Hepatocyte (in vitro differentiated cells): ENCODE data around the gene DUSP2. TPM values are rescaled to one million over a fixed set of nuclear protein-coding genes. Genes with fewer than 3 reads are reported as not detected.

Experiments used
- DNase-seq: peaks from one replicate; pipeline ENCODE4 v3.0.0-alpha.2; 2016; ENCODE audit warnings: low spot score
- H2AFZ ChIP-seq: fragments of 200-600 bp; sonication (generic); 2 replicates; pipeline ENCODE4 v1.6.0; 2016; ENCODE audit warnings: antibody characterized with exemption, mild to moderate bottlenecking
- H3K27ac ChIP-seq: fragments of 200-600 bp; sonication (generic); 2 replicates; pipeline ENCODE4 v1.5.1; 2016; ENCODE audit warnings: mild to moderate bottlenecking
- H3K27me3 ChIP-seq: fragments of 200-600 bp; sonication (generic); 2 replicates; pipeline ENCODE4 v1.6.1; 2016
- H3K36me3 ChIP-seq: fragments of 200-600 bp; sonication (generic); replicated peaks from 2 replicates; pipeline ENCODE4 v1.5.1; 2016; ENCODE audit warnings: low read depth; ENCODE audit not compliant: insufficient read depth
- H3K4me1 ChIP-seq: fragments of 200-600 bp; sonication (generic); 2 replicates; pipeline ENCODE4 v1.5.1; 2016; ENCODE audit warnings: mild to moderate bottlenecking, moderate library complexity; ENCODE audit not compliant: insufficient read depth
- H3K4me2 ChIP-seq: fragments of 200-600 bp; sonication (generic); 2 replicates; pipeline ENCODE4 v1.6.0; 2016
- H3K4me3 ChIP-seq: fragments of 200-600 bp; sonication (generic); 2 replicates; pipeline ENCODE4 v1.5.1; 2016; ENCODE audit warnings: mild to moderate bottlenecking
- H3K79me2 ChIP-seq: fragments of 200-600 bp; sonication (generic); 2 replicates; pipeline ENCODE4 v1.6.0; 2017; ENCODE audit warnings: mild to moderate bottlenecking
- H3K9me2 ChIP-seq: fragments of 200-600 bp; sonication (generic); replicated peaks from 2 replicates; pipeline ENCODE4 v1.6.0; 2017; ENCODE audit warnings: mild to moderate bottlenecking; ENCODE audit not compliant: insufficient read depth
- H3K9me3 ChIP-seq: fragments of 200-600 bp; sonication (generic); 2 replicates; pipeline ENCODE4 v1.5.1; 2016; ENCODE audit warnings: low read depth, mild to moderate bottlenecking
- H4K20me1 ChIP-seq: fragments of 200-600 bp; sonication (generic); 2 replicates; pipeline ENCODE4 v1.6.0; 2016; ENCODE audit warnings: mild to moderate bottlenecking; ENCODE audit not compliant: insufficient read depth, poor library complexity, severe bottlenecking
- EZH2 ChIP-seq: fragments of 200-600 bp; sonication (generic); IDR thresholded peaks from 2 replicates; pipeline ENCODE4 v1.6.1; 2016; ENCODE audit warnings: antibody characterized with exemption, mild to moderate bottlenecking, borderline replicate concordance
- EZH2phosphoT487 ChIP-seq: fragments of 200-600 bp; sonication (generic); IDR thresholded peaks from one replicate; pipeline ENCODE4 v1.6.1; 2018; ENCODE audit warnings: antibody characterized with exemption, mild to moderate bottlenecking, low read depth, moderate library complexity; ENCODE audit not compliant: unreplicated experiment, severe bottlenecking
- WGBS: methylation state at CpG from one replicate; pipeline ENCODE4 v1.1.6; 2016; ENCODE audit warnings: low lambda C conversion rate; ENCODE audit errors: missing lambda C conversion rate; 5-methylcytosine and 5-hydroxymethylcytosine counted together
- polyA plus RNA-seq: library from polyadenylated mRNA; unstranded; fragments of >200 nt; fragmentation: Nextera tagmentation; extraction: Ambion mirVana; gene quantifications from 2 replicates; pipeline ENCODE4 v1.2.1, GENCODE V29; 2016
- total RNA-seq: library from RNA; depleted of rRNA; stranded (reverse); fragments of >200 nt; gene quantifications from 2 replicates; pipeline ENCODE4 v1.2.3, GENCODE V29; 2014
- TF ChIP-seq, protein P1 (sequence below): fragments of 200-600 bp; sonication (generic); IDR thresholded peaks from 2 replicates; pipeline ENCODE4 v1.5.1; 2016; ENCODE audit warnings: antibody characterized with exemption, mild to moderate bottlenecking; ENCODE audit not compliant: poor library complexity

The DUSP2 gene
- total and polyA plus RNA-seq, 2 experiments from 2014 or later = 11.3 to 24.0 TPM

- TF ChIP-seq, protein P1, sequence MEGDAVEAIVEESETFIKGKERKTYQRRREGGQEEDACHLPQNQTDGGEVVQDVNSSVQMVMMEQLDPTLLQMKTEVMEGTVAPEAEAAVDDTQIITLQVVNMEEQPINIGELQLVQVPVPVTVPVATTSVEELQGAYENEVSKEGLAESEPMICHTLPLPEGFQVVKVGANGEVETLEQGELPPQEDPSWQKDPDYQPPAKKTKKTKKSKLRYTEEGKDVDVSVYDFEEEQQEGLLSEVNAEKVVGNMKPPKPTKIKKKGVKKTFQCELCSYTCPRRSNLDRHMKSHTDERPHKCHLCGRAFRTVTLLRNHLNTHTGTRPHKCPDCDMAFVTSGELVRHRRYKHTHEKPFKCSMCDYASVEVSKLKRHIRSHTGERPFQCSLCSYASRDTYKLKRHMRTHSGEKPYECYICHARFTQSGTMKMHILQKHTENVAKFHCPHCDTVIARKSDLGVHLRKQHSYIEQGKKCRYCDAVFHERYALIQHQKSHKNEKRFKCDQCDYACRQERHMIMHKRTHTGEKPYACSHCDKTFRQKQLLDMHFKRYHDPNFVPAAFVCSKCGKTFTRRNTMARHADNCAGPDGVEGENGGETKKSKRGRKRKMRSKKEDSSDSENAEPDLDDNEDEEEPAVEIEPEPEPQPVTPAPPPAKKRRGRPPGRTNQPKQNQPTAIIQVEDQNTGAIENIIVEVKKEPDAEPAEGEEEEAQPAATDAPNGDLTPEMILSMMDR = peak; percentile 10
- TF ChIP-seq EZH2 (no peak), EZH2phosphoT487 (no peak)
- no peaks in the 10 kb centered on the region for H3K9me2 ChIP-seq
- peaks cover 4% of the 10 kb centered on the region for H3K4me1 ChIP-seq
- H3K27me3 ChIP-seq = peaks cover 19% of the 10 kb centered on the region
- no peaks in the 10 kb centered on the region for H3K9me3 ChIP-seq
- DNase-seq = peak; percentile 36
- H3K36me3 ChIP-seq = no peaks in the 10 kb centered on the region
- 50% methylated on average over 17 of the region's 17 CpGs for WGBS
- no peak overlapping the region for H3K27ac ChIP-seq
- no peak overlapping the region for H2AFZ ChIP-seq
- peak overlapping the region; percentile 97 for H3K4me2 ChIP-seq
- no peaks in the 10 kb centered on the region for H3K79me2 ChIP-seq
- H4K20me1 ChIP-seq = no peaks in the 10 kb centered on the region
- H3K4me3 ChIP-seq = no peak overlapping the region
These were observed 27.3 kb downstream of the DUSP2 start for GRCh38 chr2:96117701-96118588.

DNA sequence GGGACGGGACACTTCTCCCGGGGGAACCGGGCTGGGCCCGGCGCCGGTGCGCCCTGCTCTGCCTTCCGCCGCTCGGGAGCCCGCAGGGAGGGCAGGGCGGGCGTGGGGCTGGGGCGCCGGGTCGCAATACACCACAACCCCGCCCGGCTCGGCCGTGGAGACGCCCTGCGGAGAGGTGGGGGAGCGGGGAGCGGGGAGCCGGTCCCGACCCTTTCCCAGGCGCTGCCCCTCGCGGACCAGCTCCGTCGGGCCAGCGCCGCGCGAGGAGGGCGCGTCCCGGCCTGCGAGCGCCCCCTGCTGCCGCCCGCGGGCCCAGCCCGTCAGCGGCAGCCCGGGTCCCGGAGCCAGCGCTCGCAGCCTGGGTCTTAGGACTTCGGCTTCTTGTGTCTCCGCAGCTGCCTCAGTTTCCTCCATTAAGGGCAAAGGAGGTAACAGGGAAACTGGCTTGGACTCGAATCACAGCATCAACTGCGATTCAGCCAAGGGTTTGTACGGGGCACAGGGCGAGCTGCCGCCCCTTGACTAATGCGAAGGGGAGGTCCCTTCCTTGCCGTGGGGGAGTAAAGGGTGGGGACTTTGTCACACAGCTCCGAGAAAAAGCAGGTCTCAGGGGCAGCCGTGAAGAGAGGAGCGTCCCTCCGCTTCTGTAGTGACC is 28.2 kb downstream of the DUSP2 start:
- H4K20me1 ChIP-seq = no peaks in the 10 kb centered on the region
- no peak overlapping the region for H3K27ac ChIP-seq
- WGBS = 3% methylated on average over 20 of the region's 62 CpGs
- H3K4me1 ChIP-seq = peaks cover 4% of the 10 kb centered on the region
- DNase-seq = peak; percentile 86
- H3K36me3 ChIP-seq = no peaks in the 10 kb centered on the region
- H3K9me2 ChIP-seq = no peaks in the 10 kb centered on the region
- H3K4me2 ChIP-seq = peak overlapping the region; percentile 97
- H2AFZ ChIP-seq = peak overlapping the region; percentile 73
- TF ChIP-seq, protein P1 = peak; percentile 65
- no peak for TF ChIP-seq EZH2phosphoT487
- no peaks in the 10 kb centered on the region for H3K9me3 ChIP-seq
- H3K27me3 ChIP-seq = peaks cover 19% of the 10 kb centered on the region
- H3K79me2 ChIP-seq = no peaks in the 10 kb centered on the region
- H3K4me3 ChIP-seq = peak overlapping the region; percentile 53

- TF ChIP-seq, protein P1 = no peak
- TF ChIP-seq EZH2phosphoT487 = no peak
- no peak for TF ChIP-seq EZH2
- no peaks in the 10 kb centered on the region for H3K36me3 ChIP-seq
- H3K4me1 ChIP-seq = peaks cover 4% of the 10 kb centered on the region
- H3K9me3 ChIP-seq = no peaks in the 10 kb centered on the region
- H3K4me2 ChIP-seq = peak within 1 kb of the TSS; percentile 97
- H4K20me1 ChIP-seq = no peaks in the 10 kb centered on the region
- H3K27ac ChIP-seq = no peak within 1 kb of the TSS
- peak within 1 kb of the TSS; percentile 73 for H2AFZ ChIP-seq
- peak; percentile 91 for DNase-seq
- H3K4me3 ChIP-seq = peak within 1 kb of the TSS; percentile 53
- peaks cover 19% of the 10 kb centered on the region for H3K27me3 ChIP-seq
- under 1% methylated on average over 23 of the region's 64 CpGs for WGBS
- no peaks in the 10 kb centered on the region for H3K9me2 ChIP-seq
- H3K79me2 ChIP-seq = no peaks in the 10 kb centered on the region
These were observed 28.8 kb downstream of the DUSP2 start, which contains the start of gene ADRA2B for GRCh38 chr2:96116424-96116878. Gene ADRA2B (minus strand): TSS chr2:96116571. CDS start chr2:96116149, 422 bp downstream.
